DOHH2 (cell line): ENCODE data around the gene HYOU1.

Experiments used
- CTCF ChIP-seq: fragments of 200-600 bp; sonication (generic); IDR thresholded peaks from one replicate; pipeline ENCODE4 v1.5.1; 2014; ENCODE audit warnings: antibody characterized with exemption, mild to moderate bottlenecking, low read depth, low read length; ENCODE audit not compliant: poor library complexity, severe bottlenecking
- EZH2phosphoT487 ChIP-seq: fragments of 200-600 bp; sonication (generic); IDR thresholded peaks from 2 replicates; pipeline ENCODE4 v1.6.1; 2017; ENCODE audit warnings: borderline replicate concordance, mild to moderate bottlenecking, antibody characterized with exemption, low read length, moderate library complexity, mixed read lengths

GRCh38 chr11:119027561-119028345, 29.3 kb downstream of the HYOU1 start:
- no peak for TF ChIP-seq CTCF
- TF ChIP-seq EZH2phosphoT487: no peak
